Measurements from ENCODE around the gene COL15A1.

GRCh38 chr9:98933185-98933584 lies 10.5 kb upstream of the COL15A1 start:
- TF ChIP-seq CTCF (IDR thresholded peaks at IDR 0.05) (no peak), POLR2A (IDR thresholded peaks at IDR 0.05) (no peak)
